Left lung (tissue), 10 donors: ENCODE data around the gene S100PBP. TPM values are rescaled to one million over a fixed set of nuclear protein-coding genes. Genes with fewer than 3 reads are reported as not detected.

Experiments
- ATAC-seq: fragments of 200-7000 bp; cut with Tn5 transposase; one replicate; pipeline ENCODE4 v1.9.1; 2020; ENCODE audit warnings: moderate library complexity
- DNase-seq, 4 donors: peaks; one replicate each; pipeline ENCODE4 v3.0.0-alpha.2; 2013 to 2020
- H3K27ac ChIP-seq, 2 donors: fragments of 200-600 bp; sonication (generic) in 1 of 2; one replicate each; pipeline versions ENCODE4 v1.5.0 to v1.8.0; 2020 to 2021
- H3K27me3 ChIP-seq, 2 donors: fragments of 200-600 bp; sonication (generic) in 1 of 2; one replicate each; pipeline versions ENCODE4 v1.5.0 to v1.8.0; 2020 to 2021
- H3K36me3 ChIP-seq, 2 donors: fragments of 200-600 bp; sonication (generic) in 1 of 2; one replicate each; pipeline versions ENCODE4 v1.5.0 to v1.8.0; 2020 to 2021
- H3K4me1 ChIP-seq, 2 donors: fragments of 200-600 bp; one replicate each; pipeline ENCODE4 v1.8.0; 2021
- H3K4me3 ChIP-seq, 2 donors: fragments of 200-600 bp; sonication (generic) in 1 of 2; one replicate each; pipeline versions ENCODE4 v1.5.0 to v1.8.0; 2020 to 2021; ENCODE audit warnings: mild to moderate bottlenecking in 1 of 2
- H3K9me3 ChIP-seq, 2 donors: fragments of 200-600 bp; sonication (generic) in 1 of 2; one replicate each; pipeline versions ENCODE4 v1.5.0 to v1.8.0; 2020 to 2021
- CTCF ChIP-seq, 2 donors: fragments of 200-600 bp; sonication (generic) in 1 of 2; IDR thresholded peaks; one replicate each; pipeline versions ENCODE4 v1.5.0 to v1.8.0; 2021; ENCODE audit warnings: antibody characterized with exemption in 2 of 2
- intact Hi-C, 2 donors: fragments of 100-400 bp; cut with DNase I; formaldehyde crosslinking; loops; one replicate each; pipeline versions ENCODE4 v1.11.2 to v1.14.2; 2022
- polyA plus RNA-seq, 6 donors: library from polyadenylated mRNA; unstranded; fragments of 120-200 nt; gene quantifications; one replicate each; pipeline ENCODE4 v1.2.1, GENCODE V29; 2013; ENCODE audit not compliant: insufficient read length in 6 of 6
- total RNA-seq, 2 donors: library from RNA; stranded (reverse); fragmentation: NEBNext Ultra II Directional; extraction: Animal tissue kit (Norgen Biotek cat#: 25700); gene quantifications; one replicate each; pipeline ENCODE4 v1.2.1, GENCODE V29; 2021
- donor health status: DM: no; HTN: yes; CAD: no.
- donor health status: DM: no; HTN: no; CAD: no.

S100PBP gene
- total and polyA plus RNA-seq, 8 donors = 32.3 to 56.5 (median 51.1) TPM

- Histone ChIP-seq H3K4me1 (peaks cover 0 to 13% of the 10 kb centered on the region in 2 donors), H3K36me3 (no peaks in the 10 kb centered on the region), H3K27ac (no peak overlapping the region), H3K9me3 (no peaks in the 10 kb centered on the region), H3K27me3 (peaks cover 17 to 77% of the 10 kb centered on the region in 2 donors), H3K4me3 (no peak overlapping the region)
- no peak for ATAC-seq
- TF ChIP-seq CTCF (IDR thresholded peaks at IDR 0.05) = no peak
- intact Hi-C loops = no loop called here
- DNase-seq = no peak
Observed at GRCh38 chr1:32894681-32895080, 77.2 kb downstream of the S100PBP start.

DNA sequence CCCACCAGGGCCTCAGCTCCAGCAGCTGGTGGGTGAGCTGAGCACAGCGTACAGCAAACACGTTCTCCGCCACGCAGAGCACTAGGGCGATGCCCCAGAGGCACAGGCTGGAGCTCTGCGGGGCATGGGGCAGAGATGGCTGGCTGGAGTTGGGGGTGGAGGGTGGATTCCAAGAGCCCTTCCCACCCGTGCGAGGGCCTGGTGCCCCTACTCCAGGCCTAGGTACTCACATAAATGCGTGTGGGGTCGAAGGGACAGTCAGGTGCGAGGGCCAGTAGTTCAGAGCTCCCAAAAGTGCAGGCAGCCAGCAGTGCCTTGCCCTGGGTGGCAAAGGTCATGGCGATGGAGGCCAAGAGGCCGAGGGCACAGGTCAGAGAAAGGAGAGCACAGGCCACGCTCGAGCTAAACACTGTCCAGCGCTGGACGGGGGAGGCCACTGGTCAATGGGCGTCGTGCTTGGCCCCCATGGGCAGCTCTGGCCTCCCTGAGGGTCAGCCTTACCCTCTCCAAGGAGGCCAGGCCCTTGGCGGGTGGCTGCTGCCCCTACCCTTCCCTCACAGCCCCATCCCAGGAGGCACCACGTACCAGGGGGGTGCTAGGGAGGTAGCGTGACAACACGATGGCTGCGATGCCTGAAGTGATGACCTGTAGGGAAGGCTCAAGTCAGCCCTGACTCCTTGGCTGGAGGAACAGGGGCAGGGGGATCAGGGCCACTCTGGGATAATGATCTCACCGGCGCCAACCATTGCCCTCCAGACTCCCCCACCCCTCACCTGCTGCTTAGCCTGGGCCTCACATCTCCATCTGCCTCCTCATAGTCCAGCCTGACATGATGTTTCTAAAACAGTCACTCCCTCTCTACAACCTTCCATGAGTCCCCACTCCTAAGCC, 78.1 kb downstream of the S100PBP start:
- Histone ChIP-seq H3K9me3 (no peaks in the 10 kb centered on the region), H3K4me3 (no peak overlapping the region), H3K27ac (no peak overlapping the region), H3K27me3 (peaks cover 18 to 80% of the 10 kb centered on the region in 2 donors), H3K36me3 (no peaks in the 10 kb centered on the region), H3K4me1 (peaks cover 3 to 19% of the 10 kb centered on the region in 2 donors)
- no peak for ATAC-seq
- DNase-seq = peak in 1 of 4 donors; percentile 63
- no peak for TF ChIP-seq CTCF (IDR thresholded peaks at IDR 0.05)
- intact Hi-C loops = no loop called here

- intact Hi-C loops = no loop called here
- H3K9me3 ChIP-seq = no peaks in the 10 kb centered on the region
- peaks cover 17 to 79% of the 10 kb centered on the region in 2 donors for H3K27me3 ChIP-seq
- H3K27ac ChIP-seq = no peak overlapping the region
- H3K4me3 ChIP-seq = no peak overlapping the region
- ATAC-seq (no peak), DNase-seq (peak in 1 of 4 donors; percentile 52)
- no peaks in the 10 kb centered on the region for H3K36me3 ChIP-seq
- H3K4me1 ChIP-seq = peaks cover 7 to 24% of the 10 kb centered on the region in 2 donors
- no peak for TF ChIP-seq CTCF (IDR thresholded peaks at IDR 0.05)
Observed at GRCh38 chr1:32896451-32896850, 79.0 kb downstream of the S100PBP start.

- DNase-seq (no peak), ATAC-seq (no peak)
- Histone ChIP-seq H3K27ac (no peak overlapping the region), H3K27me3 (peaks cover 14 to 79% of the 10 kb centered on the region in 2 donors), H3K9me3 (no peaks in the 10 kb centered on the region), H3K4me1 (peaks cover 7 to 24% of the 10 kb centered on the region in 2 donors), H3K4me3 (no peak overlapping the region), H3K36me3 (no peaks in the 10 kb centered on the region)
- intact Hi-C loops = no loop called here
- no peak for TF ChIP-seq CTCF (IDR thresholded peaks at IDR 0.05)
Observed at GRCh38 chr1:32897082-32898049, 79.9 kb downstream of the S100PBP start.
